ENCODE measurements around the gene HS3ST3A1.
"Not testable (repeated sequence)": the region's sequence is repeated elsewhere in the genome, so short reads cannot be mapped to it uniquely, and the experiment has no call there.

Gene HS3ST3A1

DNA sequence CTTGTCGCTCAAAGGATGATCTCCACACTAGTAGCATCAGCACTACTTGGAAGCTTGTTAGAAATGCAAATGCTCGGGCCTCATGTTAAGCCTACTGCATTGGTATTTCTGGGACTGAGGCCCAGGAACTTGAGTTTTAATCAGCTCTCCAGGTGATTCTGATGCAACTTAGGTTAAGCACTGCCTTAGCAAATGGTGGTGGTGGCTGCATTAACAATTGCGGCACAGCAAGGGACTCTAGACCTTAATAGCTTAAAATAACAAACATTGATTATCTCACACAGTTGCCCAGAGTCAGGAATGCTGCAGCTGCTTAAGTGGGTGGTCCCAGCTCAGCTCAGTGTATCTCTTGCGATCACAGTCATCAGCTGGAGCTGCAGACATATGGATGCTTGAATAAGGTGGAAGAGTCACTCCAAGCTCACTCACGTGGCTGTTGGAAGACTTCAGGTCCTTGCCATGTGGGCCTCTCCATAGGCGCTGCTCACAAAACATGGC is 25.8 kb downstream of the HS3ST3A1 start:
- DNase-seq (ENCODE audit: low read depth, low spot score), result no peak

DNA sequence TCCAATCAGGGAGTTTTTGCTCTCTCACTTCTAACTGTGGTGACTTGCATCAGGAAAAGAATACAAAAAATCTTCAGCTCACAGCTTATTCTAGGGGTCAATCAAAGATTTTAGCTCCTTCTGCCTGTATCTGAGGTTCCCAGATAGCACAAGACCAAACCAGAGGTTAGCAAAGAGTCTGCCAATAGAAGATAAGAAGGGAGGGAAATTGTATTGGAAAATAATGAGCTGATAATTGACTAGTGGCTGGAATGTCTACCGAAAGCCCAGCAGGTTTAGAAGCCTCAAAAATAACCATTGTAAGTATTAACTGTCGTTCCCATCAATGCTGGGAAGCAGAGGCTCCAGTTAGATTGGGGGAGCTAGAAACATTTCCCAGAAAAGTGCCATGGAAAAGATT is 26.3 kb downstream of the HS3ST3A1 start:
- no peak for DNase-seq (ENCODE audit: low read depth, low spot score)

DNA sequence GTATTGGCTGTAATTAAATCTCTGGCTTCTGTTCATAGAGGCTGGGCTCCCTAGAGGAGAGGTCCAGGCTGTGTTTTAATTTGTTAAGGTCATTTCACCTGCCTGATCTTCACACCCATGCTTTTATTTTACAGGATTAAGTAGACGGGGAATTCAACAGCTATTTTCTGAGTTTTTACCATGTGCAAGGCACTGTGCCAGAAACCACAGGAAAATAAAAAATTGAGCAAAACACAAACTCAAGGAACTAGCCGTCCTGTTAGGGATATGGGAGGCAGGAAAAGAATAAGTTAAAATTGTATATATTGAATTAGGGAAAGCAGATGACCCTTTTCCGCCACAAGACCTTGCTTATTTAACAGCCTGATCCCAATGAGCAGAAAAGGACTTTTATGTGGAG is 29.1 kb downstream of the HS3ST3A1 start:
- no peak for DNase-seq (ENCODE audit: low read depth, low spot score)

DNA sequence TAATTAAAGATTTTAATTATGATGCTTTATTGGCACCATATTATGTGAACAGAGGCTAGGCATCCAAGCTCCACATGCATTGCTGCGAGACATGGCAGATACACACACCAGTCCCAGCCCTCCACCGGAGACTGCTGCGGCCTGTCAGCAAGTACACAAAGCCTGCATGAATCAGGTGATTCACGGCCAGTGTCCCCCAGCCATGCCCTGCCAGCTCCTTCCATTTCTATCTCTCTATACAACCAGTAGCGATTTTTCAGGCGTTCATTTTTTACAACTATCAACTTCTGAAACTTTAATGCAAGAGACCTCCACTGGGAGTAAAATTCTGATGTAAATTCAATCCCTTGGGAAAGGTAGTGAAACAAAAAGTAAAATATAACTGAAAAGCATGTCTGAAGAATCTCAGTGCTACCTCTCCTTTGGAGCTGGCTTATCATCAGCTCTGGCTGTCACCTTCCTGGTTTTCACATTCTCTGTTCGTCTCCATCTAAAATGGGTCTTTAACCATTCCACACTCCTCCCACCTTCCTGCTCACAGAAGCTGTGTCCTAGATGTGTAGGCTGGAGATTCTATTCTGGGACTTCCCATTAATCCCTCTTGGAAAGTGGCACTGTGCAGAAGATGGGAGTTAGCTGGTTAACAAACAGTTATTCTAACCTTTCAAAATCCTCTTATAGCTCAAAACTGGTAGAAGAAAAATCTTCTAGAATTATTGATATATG is 32.2 kb downstream of the HS3ST3A1 start:
- no peak for DNase-seq (ENCODE audit: low read depth, low spot score)

DNA sequence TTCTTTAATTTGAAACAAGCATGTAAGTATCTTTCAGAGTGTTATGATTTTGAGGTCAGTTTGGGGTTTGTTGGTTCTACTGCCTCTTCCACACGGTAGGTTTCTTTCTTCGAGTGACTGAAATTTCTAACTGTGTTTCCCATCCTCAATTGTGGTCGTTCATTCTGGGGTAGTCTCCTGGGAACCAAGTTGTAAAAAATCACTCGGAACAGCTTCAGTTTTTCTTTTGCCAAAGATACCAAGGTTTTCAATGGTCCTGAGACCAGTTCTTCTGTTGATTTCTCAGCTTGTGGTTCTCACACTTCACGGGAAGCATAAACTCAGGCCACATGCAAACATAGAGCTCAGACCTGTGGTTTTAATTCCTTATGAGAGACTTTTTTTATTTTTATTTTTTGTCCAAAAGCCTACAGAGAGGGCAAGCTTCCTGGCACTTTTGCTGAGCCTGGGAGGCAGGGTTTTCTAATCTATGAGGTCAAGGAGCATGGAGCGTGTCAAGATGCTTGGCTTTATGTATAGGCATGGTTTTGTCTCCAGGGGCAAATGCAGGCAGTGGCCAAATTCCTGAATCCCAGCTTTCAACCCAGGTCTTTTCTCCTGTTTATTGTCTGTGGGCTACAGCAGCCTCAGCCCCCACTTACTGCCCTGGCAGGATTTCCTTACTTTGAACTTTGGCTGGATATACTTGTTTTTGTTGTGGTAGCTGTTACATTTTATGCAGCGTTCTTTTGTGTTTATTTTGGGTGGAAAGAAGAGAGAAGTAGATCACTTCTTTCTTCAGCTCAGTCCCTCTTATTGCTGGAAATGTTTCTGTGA is 32.9 kb downstream of the HS3ST3A1 start:
- peak; percentile 83 for DNase-seq (ENCODE audit: low read depth, low spot score)

DNA sequence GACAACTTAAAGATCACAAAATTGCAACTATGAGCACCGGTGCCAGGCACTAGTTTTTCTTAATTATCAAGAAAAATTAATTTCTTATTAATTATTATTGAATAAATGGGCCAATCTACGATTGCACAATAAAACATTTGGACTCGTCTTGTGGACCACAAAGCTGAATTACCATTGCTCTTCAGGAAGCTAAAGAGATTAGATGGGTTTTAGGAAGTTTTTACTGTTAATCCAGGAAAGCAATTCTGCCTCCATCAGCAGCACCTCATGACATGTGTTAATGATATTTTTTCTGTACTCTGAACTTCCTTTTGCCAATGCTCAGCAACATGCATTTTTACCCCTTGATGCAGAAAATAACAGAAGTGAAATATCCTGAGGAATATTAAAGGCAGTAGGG is 37.9 kb downstream of the HS3ST3A1 start:
- no peak for DNase-seq (ENCODE audit: low read depth, low spot score)

DNA sequence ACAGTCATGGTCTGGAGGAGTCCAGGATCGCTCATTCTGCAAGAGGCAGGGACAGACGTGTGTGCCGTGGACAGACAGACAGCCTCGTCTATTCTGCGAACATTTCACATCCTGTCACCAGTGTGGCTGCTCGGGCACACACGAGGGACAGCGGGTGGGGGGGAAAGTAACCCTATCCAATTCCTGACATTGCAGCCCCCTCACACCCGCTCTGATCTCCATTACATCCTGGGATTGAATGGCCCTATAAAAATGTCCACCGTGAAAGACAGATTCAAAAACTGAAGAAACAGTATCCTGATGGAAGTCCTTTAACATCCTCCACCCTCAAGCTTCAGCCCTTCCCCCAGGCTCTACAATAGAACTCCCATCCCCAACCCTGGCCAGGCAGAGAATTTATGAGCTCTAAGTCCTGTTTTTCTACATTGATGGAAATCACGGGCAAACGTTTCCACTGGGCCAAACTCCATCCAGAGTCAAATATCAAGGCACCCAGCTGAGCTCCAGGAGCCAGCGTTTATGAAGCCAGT is 39.4 kb downstream of the HS3ST3A1 start:
- no peak for DNase-seq (ENCODE audit: low read depth, low spot score)

DNA sequence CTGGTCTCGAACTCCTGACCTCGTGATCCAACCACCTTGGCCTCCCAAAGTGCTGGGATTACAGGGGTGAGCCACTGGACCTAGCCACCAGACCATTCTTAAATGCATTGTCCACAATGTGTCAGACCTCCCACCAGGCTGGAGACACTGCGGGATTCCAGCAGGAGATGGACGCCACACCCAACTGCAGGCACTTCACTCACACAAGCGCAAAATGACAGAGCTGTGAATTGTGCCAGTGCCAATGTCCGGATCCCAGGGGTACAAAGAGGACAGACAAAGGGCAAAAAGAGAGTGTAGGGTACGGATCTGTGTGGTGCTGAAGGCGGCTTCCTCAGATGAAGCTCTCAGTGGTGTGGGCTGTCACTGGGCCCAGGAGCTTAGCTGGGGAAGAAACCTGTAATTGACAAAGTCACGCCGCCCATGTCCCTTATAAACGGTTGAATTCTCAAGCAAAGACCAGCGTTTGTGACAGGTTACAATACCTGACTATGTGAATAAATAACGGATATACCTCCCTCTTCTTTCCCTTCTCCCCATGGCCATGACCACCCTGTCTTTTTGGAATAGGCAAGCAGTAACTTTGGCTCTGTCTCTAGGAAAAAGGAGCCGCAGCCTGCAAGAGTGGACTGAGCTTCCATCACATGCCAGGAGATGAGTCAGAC is 40.0 kb downstream of the HS3ST3A1 start:
- DNase-seq (ENCODE audit: low read depth, low spot score), result peak; percentile 63

DNA sequence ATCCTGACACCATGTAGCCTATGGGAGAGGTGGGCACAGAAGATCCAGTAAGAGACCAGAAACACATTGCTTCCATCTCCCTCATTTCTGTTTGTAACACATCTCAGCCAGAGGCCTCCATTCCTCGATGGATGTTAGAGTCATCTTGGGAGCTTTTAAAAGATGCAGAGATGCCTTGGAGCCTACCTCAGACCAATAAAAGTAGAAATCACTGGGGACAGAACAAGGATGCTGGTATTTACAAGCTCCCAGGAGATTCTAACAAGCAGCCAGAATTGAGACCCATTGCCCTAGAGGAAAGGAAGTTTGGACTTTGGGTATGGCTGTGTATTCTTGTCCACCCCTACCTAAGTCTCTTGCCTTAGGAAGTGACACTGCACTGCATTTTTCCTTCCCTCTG is 40.8 kb downstream of the HS3ST3A1 start:
- no peak for DNase-seq (ENCODE audit: low read depth, low spot score)

DNA sequence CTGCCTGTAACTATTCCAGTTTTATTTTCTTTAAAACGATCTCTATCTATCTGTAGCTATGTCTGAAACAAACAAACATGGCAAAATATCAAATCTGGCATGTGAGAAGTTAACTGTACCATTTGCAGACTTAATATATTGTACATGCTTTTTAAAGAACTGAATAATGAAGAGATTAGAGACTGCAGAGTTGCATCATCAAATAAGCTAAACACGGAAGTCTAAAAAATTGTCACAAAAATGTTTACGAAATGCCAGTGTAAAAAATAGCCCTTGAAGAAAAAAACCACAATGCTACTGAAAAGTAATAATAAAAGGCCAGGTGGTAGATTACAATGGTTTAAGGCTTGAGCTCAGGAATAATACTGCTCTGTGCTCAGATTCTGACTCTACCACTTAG is 43.1 kb downstream of the HS3ST3A1 start:
- DNase-seq (ENCODE audit: low read depth, low spot score), result no peak

DNA sequence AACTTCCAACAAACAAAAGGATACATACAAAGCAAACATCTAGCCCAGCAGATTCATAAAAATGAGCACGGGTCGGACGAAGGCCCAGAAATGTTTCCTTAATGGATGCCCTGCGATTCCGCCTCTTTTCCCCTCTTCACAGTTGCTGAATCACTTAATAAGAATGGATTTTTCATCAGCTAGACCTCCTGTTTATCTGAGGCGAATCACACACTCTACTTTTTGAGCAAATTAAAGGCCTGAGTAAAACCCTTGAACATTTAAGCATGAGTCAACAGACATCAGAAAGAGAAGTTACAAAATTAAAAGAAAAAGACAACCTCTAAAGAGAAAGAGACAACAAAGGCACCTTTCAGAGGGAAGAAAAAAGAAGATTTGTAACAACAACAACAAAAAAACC is 44.7 kb downstream of the HS3ST3A1 start:
- DNase-seq (ENCODE audit: low read depth, low spot score), result no peak

DNA sequence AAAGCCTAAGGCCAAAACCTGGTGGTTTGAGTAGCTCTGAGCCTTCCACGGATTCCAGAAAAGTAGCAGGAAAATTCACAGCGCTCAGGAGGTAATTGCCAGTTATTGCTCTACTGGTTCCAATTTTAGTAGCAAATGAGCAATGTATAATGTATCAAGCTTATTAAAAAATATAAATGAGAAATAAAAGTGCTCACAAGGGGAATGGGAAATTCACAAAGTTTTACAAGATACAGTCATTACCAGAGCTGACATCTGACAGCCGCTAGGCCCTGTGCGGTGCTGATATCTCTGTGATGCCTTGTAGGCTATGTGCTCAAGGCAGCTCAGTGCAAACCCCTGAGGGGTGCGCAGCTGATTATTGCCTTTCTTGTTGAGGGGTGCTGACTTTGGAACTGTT is 47.5 kb downstream of the HS3ST3A1 start:
- DNase-seq (ENCODE audit: low read depth, low spot score), result no peak

DNA sequence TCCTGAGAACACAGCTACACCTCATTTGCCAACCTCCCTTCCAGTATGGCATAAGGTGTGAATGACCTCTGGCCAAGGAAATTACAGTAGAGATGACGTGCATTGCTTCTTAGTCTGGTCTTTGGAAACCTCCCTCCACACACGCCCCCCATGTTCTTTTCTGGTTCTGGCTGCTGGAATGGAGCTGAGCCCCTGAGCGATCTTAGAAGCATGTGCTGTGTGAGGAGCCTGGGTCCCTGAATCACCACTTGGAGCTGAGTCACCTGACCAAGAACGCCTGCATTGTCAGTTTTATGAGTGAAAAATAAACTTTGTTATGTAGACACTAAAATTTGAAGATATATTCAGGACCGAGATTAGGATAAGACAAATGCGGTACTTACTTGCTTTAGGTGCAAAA is 51.4 kb downstream of the HS3ST3A1 start:
- DNase-seq (ENCODE audit: low read depth, low spot score), result no peak

DNA sequence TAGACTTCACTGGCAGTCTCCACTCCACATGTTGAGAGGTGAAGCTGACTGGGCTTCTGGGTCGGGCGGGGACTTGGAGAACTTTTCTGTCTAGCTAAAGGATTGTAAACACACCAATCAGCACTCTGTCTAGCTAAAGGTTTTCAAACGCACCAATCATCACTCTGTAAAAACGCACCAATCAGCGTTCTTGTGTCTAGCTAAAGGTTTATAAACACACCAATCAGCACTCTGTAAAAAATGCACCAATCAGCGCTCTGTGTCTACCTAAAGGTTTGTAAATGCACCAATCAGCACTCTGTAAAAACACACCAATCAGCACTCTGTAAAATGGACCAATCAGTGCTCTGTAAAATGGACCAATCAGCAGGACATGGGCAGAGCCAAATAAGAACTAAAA is 53.2 kb downstream of the HS3ST3A1 start:
- DNase-seq (ENCODE audit: low read depth, low spot score), result not testable (repeated sequence)

DNA sequence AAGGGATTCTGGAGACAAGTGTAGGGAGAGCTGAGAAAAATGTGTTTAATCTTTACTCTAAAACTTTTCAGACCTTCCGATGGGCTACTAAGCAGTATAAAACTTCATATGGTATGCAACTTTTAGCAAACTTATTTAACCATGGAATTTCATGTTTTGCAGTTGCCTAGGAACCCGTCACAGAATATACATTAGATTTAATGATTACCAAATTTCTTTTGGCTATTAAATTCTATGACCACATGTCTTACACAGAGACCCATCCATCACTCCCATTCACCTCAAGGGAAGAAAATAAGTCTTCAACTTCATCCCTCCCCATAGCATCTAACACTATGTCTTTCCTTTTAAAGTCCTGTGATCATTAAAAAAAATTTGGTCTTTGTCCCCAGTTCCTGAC is 54.9 kb downstream of the HS3ST3A1 start:
- no peak for DNase-seq (ENCODE audit: low read depth, low spot score)

DNA sequence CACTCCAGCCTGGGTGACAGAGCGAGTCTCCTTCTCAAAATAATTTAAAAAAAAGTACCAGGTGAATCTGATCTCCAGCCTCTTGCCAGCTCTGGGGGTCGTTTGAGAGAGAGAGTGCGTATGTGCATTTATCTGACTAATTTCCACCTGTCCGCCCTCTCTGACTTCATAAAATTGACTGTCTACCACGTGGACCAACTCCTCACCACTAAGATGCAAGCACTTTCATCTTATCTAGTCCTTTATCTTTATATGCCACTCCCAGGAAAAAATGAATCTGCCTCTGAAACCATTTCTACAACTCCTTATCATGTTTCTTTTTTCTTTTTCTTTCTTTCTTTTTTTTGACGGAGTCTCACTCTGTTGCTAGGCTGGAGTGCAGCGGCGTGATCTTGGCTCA is 55.8 kb downstream of the HS3ST3A1 start:
- no peak for DNase-seq (ENCODE audit: low read depth, low spot score)

DNA sequence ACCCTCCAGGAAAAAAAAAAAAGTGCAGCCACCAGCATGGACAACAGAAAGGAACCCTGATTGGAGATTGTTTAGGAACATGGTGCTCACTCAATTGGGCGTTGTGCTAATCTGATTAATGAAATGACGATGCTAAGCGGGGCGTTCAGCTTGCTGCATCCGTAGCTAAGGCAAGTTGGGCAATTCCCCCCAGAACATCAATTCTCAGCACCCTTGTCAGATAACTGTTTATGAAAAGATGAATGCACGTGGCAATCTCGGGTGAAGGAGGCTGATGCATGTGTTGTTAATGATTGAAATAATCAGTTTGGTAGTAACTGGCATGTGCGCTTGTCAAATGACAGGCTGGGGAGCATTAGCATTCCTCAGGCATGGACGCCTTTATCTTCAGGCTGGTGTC is 57.0 kb downstream of the HS3ST3A1 start:
- no peak for DNase-seq (ENCODE audit: low read depth, low spot score)

DNA sequence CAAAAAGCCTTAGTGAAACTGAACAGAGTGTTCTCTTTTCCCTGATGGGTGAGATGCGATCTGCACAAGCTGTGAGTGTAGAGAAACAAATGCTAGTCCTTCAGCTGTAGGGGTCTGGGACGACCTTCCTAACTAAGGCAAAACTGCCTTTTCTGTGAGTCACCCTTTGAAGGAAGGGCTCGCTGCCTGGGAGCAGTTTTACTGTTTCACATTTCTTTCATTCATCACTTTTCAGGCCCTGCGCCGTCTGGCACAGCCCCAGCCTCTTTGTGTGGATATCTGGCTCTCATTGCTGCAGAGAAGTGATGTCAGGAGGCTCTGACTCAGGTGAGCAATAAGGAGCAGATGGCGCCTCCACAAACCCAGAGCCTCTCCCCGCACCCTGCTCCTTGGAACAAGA is 57.4 kb downstream of the HS3ST3A1 start:
- DNase-seq (ENCODE audit: low read depth, low spot score), result peak; percentile 85

DNA sequence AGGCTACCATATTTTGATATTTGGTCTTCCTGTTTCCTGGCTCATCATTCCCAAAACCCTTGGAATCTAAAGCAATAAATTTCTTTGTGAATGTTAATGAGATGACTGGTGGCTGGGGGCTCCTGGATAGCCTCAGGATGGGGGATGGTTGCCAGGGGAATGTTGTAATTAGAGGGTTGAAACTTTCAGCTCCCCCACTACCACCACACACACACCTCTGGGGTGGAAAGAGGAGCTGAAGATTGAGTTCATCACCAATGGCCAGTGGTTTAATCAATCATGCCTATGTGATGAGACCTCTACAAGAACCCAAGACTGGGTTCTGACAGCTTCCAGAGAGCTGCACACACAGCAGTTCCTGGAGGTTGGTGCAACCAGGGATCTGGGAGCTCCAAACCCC is 59.1 kb downstream of the HS3ST3A1 start:
- DNase-seq (ENCODE audit: low read depth, low spot score), result no peak

DNA sequence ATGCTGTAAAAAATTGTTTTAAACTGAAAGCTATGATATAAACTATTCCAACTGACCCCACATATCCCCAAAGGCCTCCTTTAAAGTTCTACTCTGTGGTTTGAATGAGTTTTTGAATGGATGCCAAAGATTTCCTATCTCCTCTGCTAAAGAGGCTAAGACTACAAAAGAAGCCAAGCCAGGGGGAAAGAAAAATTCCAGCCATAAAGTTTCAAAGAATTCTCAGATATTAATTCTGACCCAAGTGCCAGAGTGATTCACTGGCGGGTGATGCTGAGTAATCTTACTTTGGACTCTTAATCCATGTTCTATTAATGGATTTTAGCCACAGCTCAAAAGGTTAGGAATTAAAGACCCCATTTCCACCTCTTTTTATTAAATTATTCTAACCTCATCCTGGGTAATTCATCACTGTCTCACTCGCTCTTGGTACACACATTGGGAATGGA is 60.7 kb downstream of the HS3ST3A1 start:
- peak; percentile 77 for DNase-seq (ENCODE audit: low read depth, low spot score)

DNA sequence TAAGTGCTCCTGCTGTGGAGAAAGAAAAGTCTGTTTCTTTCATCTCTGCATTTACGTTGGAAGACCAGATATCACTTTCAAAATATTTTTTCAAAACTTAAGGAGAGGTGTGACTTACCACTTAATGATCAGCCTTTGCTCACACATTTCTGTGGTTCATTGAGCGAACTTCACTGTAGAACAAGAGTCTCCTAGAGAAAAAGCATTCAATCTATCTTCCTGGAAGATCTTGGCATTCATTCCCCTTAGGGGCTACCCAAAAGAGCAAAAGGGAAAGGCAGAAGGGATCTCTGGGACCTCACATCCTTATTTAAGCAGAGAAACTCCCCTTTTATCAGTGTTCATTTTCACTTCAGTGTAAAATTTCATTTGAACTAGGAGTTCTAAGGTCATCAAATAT is 61.2 kb downstream of the HS3ST3A1 start:
- no peak for DNase-seq (ENCODE audit: low read depth, low spot score)

DNA sequence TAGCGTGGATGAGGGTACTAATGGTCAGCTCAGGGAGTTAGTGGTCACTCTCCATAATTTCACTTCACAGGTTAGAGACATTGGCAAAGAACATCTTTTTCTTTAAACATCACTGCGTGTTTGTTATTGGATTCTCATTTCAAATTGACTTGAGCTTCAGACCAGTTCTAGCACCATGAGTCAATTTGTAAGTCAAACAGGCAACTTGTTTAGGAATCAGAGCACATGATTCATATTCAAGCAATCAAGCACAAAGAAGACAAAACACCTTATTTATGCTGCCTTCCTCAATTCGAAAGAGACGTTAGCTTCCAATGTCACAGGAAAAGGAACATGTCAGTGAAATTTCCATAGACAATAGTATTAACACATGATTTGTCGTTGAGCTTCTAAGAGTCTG is 62.3 kb downstream of the HS3ST3A1 start:
- no peak for DNase-seq (ENCODE audit: low read depth, low spot score)

All from smooth muscle cell of the brain vasculature (primary cell).